ENCODE data around the gene KCTD16.

GRCh38 chr5:144122081-144122480 is 48.6 kb upstream of the KCTD16 start:
- TF ChIP-seq, protein P1, sequence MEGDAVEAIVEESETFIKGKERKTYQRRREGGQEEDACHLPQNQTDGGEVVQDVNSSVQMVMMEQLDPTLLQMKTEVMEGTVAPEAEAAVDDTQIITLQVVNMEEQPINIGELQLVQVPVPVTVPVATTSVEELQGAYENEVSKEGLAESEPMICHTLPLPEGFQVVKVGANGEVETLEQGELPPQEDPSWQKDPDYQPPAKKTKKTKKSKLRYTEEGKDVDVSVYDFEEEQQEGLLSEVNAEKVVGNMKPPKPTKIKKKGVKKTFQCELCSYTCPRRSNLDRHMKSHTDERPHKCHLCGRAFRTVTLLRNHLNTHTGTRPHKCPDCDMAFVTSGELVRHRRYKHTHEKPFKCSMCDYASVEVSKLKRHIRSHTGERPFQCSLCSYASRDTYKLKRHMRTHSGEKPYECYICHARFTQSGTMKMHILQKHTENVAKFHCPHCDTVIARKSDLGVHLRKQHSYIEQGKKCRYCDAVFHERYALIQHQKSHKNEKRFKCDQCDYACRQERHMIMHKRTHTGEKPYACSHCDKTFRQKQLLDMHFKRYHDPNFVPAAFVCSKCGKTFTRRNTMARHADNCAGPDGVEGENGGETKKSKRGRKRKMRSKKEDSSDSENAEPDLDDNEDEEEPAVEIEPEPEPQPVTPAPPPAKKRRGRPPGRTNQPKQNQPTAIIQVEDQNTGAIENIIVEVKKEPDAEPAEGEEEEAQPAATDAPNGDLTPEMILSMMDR (IDR thresholded peaks at IDR 0.05): no peak
- no peak for TF ChIP-seq EZH2 (IDR thresholded peaks at IDR 0.05; ENCODE audit: borderline replicate concordance, insufficient read depth, low read depth, low read length, poor library complexity, severe bottlenecking)
